CD4-positive, alpha-beta T cell treated with Interferon gamma for 1 hour (primary cell): ENCODE measurements around the gene TRIM31.

Experiments used
- DNase-seq: peaks from one replicate; pipeline ENCODE4 v3.0.0-alpha.2; 2020

TRIM31 gene

DNA sequence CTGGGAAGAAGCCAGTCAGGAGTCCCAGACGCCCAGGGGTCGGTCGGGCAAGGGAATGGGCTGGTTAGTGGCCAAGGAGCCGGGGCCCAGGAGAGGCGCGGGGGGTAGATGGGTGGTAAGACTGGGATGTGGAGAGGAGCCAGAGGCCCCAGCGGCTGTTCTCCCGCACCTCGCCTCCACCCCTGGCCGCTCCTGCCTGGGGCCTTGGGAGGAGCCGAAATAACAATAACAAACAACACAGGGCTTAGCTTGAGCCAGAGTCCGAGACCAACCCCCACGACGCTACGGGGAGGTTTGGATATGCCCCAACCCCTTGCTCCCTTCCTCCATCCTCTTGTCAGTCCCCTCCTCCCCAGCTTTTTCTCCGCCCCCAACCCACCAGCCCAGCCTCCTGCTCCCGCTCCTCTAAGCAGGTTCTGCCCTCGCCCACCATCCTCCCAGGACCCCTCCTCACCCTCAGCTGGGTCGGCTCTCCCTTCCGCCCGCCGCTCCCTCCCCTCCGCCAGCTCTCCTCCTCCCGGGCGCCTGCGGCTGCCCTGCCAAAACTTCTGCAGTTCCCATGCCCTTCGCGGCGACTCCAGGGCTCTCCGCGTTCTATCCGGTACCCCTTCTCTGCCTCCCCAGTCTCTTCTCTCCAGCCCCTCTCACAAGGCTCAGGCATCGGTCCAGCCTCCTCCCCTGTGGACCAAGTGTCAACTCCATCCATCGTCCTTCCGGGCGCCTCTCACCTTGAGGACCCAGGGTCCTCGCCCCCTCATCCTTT lies 38.4 kb downstream of the TRIM31 start:
- DNase-seq: no peak

DNA sequence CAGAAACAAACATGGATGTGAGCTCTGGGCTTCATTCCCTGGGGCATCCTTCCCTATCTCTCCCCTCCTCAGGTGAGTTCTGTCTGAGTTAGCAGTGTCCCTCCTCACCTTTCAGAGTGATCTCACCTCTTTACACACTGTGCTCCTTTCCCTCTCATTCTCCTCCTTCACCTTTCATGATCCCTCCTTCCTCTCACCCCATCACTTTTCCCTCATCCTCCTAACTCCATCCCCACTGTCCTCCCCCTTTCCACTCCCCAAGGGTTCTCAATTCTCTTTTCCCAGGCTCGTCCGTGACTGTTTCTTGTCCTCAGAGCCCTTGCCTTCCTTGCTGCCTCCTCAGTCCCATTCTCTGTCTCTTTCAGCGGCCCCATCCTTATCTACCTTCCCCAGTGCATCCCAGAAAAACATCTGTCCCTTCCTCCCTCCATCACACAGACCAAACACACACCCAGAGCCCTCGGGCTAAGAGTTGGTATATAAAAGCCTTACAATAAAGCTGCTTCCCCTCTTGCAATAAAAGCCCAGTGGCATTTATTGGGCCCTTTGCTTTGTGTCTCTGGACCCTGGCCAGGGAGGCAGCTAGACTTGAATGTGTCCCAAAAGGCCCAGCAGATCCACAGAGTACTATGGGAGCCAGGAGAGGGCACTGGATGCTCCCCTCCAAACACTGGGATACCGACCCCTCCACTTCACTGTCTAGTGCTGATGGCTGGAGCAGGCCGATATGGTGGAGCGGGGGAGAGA lies 39.2 kb downstream of the TRIM31 start:
- DNase-seq: no peak

DNA sequence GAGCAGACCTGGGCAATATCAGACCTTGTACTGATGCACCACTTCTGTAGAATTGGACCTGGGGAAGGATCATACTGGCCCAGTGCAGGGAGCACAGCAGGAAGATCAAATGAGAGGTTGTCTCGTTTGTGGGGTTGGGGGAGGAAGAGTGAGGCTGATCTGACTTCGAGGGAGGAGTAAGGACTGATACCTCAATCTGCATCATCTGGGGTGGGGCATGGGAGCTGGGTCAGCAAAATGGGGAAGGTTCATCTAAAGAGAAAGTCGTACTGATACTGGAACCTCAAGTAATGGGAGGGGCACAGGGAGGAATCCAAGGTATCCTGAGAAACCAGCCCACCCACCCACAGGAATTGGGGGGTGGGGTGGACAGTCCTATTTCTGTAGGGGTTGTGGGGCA lies 41.0 kb downstream of the TRIM31 start:
- no peak for DNase-seq

DNA sequence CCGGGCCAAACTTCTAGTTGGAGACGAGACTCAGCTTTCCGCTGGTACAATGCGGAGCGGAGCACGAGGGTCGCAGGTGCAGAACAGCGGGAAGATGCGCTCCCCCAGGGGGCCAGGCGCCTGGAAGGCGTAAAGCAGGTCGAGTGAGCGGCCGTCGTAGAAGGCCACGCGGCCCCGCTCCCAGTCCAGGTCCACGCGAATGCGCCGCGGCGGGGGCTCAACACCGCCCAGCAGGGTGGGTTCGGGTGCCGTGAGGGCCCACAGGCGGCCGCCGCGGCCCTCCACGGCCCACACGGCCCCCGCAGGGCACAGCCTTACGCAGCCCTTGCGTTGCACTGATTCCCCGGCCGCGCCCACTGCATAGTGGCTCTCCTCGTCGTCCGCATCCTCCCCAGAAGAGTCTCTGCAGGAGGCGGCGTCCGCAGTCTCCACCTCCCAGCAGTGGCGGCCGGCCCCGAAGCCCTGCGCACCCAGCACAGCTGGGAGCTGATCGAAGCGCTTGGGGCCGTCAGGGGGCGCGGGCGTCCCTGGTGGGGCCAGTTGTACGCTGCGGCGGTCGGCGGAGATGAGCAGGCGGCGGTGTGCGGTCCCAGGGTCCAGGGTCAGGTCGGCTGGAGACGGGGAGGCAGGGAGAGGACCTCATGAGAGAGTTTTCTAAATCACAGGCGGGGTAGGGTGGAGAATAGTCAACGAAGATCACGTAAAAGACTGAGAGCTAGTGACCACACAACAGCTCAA lies 41.6 kb downstream of the TRIM31 start:
- no peak for DNase-seq

DNA sequence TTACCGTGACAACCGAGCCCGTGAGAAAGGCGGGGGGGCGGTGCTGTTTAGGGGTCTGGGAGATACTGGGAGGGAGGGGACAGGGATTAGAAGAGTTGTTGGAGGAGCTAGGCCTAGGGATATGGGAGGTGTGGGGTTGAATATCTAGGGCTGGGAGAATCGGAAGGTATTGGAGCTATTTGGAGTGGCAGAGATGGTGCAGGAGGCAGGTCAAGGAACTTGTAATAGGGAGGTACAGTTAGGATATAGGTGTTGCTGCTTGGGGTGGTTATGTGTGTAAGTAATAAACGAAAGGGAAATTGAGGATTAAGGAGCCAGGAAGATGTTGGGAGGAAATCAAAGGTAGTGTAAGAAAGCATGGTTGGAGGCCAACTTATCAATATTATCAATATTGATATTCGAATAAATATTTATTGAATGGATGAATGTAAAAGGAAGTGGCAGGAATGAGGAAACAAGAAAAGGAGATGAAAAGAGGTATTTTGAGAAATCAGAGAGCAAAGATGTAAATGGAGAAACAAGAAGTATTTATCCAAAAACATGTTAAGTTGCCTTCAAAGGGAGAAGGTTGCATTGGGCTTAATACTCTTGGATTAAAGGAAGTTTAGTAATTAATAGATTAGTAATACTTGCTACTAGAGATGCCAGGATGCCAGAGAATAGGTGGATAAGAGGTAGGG lies 45.3 kb downstream of the TRIM31 start:
- DNase-seq: no peak

DNA sequence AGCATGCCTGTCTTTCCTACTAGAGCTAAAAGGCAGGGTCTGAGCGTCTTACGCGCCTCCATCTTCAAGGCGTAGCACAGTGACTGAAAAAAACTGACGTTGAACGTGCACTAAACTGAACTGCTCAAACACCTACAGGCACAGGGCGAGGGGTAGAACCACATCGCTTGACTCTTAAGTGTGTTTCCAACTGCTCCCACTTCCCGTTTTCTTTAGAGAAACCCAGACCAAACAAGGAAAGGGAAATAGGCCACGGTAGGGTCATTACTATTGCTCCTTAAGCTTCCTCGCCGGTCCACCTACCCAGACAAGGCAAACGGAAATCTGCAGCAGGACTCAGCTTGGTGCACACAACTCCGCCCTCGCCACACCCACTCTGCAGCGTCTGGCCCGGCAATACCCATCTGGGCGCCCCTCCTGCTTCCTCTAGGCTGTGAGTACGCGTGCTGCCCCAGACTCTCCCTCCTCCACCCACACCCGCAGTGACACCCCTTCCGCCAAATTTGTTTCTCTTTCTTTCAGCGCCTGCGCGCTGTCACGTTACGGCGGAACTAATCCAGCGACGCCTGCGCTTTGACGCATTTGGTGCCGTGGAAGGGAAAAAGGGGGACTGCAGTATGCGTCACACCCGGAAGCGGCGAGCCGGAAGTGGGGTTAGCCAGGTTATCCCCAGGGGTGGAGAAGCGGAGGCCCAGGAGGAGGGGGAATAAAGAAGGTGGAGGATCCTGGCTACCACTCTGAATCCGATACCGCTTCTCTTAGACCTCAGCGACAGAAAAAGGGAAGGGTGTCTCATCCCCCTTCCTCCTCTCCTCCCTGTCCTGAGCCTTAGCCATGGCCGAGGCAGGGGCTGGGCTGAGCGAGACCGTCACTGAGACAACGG lies 46.1 kb downstream of the TRIM31 start, which contains the start of gene PPP1R11:
TSS of gene PPP1R11 (plus strand) at position 622 of the 883 bp plus-strand sequence. CDS start at position 835, 213 bp downstream.
- peak; percentile 99 for DNase-seq

DNA sequence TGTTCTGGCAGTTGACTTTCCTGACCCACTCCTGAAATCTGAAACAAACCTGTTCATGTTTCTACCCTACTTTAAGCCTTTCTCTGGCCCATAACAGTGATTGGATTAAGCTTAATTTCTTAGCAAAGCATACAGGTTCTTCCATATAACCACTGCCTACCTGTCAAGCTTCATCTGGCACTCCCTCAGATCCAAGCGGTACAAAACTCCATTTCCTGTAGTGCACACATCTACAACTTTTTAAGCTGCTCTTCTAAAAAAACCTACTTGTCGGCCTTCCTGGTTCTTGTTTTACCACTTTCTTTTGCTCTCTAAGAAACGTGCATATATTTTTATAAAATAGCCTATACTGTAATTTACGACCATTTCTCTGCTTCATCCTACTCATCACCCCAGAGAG lies 46.8 kb downstream of the TRIM31 start:
- DNase-seq: no peak

DNA sequence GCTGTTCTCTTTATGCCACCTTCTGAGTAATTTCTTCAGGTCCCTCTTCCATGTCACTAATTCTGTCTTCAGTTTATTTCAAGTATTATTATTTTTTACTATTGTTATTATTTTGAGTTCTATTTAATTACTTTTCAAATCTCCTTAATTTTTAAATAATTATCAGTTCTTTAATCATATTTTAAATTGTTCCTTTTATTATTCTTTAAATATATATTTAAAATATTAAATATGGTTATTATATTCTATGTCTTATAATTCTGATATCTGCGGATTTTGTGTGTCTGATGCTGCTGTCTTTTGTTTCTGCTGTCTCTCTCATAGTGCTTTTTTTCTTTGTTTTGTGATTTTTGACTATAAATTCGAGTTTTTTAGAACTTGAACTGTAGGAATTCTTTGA lies 49.6 kb downstream of the TRIM31 start:
- DNase-seq: no peak

DNA sequence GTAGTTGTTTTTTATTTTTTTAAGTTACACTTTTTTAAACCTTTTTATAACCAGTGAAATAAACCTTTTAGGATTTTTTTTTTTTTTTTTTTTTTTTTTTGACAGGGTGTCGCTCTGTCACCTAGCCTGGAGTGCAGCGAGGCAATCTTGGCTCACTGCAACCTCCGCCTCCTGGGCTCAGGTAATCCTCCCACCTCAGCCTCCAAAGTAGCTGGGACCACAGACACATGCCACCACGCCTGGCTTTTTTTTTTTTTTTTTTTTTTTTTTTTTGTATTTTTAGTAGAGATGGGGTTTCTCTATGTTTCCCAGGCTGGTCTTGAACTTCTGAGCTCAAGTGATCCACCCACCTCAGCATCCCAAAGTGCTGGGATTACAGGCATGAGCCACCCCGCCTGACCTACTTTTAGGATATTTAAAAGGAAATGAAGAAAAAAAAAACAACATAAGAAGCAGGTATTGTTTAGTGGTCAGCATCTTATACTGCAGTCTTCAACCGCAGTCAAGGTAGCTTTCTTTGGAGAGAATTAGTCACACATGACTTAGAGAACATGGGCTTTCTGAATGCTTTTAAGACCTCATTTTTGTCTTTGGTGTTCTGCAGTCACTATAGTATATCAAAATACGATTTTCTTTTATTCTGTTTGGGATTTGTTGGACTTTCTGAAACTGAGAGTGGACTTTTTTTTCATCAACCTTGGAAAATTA lies 50.3 kb downstream of the TRIM31 start:
- no peak for DNase-seq

DNA sequence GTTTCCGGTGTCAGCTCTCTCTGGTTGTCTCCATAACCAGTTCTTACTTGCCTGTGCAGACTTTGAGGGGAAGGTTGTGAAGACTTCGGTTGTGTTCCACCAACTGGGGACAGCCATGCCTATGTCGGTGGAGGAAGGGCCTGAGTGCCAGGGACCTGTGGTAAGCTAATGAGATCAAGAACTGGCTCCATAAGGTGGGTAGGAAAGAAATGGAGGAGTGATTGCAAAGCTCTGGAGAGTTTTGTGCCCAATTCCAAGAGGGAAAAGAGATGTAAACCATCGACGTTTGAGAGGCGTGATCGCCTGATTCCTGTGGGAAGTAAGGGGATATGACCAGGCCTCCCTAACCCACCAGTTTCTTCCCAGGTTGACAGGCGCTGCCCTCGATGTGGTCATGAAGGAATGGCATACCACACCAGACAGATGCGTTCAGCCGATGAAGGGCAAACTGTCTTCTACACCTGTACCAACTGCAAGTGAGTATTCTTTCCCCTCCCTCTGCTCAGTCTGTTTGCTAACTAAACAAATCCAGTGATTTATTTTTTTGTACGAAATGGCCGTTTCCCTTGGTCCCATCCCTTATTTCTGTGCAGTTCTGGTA lies 50.9 kb downstream of the TRIM31 start:
- peak; percentile 42 for DNase-seq

DNA sequence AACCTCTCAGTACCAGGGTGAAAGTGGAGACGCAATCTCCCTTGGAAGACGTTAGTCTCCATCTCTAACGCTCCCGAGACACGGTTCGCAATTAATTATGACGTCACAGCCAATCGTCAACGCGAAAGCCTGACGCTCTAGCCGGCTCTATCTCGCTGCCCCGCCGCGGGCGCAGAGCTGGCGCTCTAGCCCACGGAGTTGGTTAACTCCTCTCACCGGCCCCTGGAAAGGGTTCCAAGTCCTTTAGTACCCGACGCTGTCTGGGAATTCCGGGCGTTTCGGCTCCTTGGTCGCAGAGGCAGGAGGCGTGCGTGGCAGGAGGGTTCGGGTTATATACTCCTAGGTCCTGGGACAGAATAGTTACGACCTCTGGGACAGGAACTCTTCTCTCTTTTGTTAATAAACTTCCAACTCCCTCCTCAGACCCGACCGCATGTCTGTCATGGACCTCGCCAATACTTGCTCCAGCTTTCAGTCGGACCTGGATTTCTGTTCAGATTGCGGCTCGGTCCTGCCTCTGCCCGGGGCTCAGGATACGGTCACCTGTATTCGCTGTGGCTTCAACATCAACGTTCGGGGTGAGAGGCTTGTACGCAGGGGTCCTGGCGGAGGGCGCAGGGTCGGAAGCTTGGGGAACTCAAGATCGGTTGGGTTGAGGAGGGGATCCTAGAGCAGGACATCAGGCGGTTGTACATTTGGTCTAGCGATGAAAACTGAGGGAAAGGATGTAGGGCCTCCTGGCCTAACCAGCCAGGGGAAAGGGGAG lies 51.6 kb downstream of the TRIM31 start, which contains the start of gene POLR1H:
TSS of gene POLR1H (plus strand) at position 174 of the 766 bp plus-strand sequence. CDS start at position 434, 260 bp downstream.
- DNase-seq: peak; percentile 91

DNA sequence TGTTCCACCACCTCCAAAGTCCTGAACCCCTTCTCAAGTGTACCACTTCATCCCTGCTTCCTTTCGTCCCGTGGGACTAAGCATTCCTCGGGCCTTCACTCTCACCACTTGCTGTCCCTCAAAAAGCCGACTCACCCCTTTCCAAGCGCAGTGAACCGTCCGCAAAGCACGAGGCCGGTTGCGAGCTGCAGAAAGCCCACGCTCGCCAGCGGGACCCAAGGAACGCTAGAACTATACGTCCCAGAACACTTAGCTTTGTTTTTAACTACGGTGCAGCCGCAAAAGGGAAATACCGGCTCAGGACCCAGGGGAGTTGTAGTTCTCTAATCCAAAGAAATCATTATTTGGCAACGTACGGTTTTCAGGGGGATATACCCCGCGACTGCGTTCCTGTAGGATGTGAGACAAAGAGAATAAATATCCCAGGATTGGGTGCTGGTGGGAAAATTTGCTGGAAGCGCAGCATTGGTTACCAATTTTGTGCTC lies 52.2 kb downstream of the TRIM31 start:
- DNase-seq: peak; percentile 41

DNA sequence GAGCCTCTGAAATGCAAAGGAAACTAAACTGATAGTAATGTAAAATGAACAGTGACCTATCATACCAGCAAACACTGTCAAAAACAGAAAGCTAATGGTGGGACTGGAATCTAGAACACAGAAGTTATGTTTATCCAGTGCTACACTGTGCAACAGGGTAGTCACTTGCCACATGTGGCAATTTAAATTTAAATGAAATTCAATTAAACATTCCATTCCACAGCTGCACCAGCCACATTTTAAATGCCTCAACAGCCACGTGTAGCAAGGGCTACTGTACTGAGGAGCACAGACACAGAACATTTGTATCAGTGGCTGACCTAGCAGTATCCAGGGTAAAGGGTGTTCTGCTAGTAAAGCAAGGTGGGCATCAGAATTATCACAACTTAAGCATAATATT lies 57.4 kb downstream of the TRIM31 start:
- DNase-seq: no peak

DNA sequence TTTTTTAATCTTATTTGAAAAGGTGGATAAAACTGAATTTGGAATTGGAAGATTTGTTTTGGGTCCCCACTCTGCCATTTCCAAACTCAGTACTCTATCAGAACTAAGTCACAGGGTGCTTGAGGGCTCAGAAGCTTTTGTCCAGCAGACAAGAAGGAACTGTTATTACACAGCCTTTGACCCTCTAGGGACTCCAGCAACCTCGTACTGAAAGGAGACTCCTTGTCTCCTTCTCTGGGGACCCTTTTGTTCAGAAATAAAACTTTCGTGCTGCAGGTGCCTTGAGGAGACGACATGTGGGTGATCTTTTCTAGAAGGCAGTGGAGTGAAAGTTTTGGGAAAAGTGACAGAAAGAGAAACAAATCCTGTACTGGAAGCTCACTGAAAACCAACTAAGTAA lies 59.2 kb downstream of the TRIM31 start:
- no peak for DNase-seq
